HG03025 (cell line): ENCODE measurements around the gene CCDC169.
"Not testable (repeated sequence)": the region's sequence is repeated elsewhere in the genome, so short reads cannot be mapped to it uniquely, and the experiment has no call there.

Experiments
- ATAC-seq: cut with Tn5 transposase; IDR thresholded peaks from one replicate; pipeline ENCODE4 v1.9.1; 2021; ENCODE audit warnings: mild to moderate bottlenecking, moderate library complexity; ENCODE audit not compliant: unreplicated experiment, low FRiP score

Gene CCDC169

DNA sequence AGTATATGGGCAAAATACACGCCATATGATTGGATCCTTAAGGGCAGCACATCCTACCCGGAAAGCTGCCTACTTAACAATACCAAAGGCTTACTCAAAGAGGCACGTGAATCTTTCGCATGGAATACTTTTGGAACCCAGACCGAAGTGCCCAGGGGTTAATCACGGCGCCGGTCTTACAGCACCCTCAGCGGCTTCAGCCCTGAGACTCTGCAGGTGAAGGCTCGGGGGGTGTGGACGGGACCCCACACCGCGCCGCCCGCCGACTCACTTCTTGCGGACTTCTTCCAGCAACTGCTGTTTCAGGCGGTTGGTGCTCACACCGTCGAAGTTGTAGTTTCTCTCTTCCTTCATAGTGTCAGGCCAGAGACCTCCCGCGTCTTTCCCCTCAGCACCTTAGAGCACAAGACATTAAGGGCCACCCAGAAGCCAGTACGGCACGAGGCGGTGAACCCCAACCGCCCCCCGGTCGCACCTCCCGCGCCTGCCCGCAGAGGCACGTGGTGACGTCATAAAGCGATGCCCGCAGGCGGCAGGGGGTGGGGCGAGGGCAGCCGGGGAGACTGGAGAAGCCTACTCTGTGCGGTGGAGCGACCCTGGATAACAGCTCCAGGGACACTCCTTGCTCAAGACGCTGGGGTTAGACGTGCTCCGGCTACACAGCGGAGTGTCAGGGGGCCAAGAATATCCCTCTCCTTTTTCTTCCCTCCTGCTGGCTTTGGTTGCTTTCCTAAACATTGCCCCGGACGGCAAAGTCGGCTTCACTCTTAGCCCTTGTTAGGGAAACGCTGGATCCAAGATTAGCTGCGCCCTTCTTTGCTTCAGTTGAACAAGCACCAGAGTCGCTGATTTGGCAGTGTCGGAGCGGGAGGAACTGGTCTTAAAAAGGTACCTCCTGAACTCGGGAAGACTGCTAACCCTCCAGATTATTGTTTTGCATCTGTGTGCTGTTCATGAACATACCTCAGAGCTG lies at the start of gene CCDC169:
CCDC169 (minus strand) TSS at position 449 of the 973 bp plus-strand sequence; CDS start at position 354, 95 bp downstream.
- peak; percentile 68 for ATAC-seq

GRCh38 chr13:36346222-36347083 lies 48.8 kb upstream of the CCDC169 start, which contains the start of gene SPART:
Gene SPART (minus strand): TSS chr13:36346394. CDS start chr13:36335830, 10,564 bp downstream.
- peak; percentile 96 for ATAC-seq

DNA sequence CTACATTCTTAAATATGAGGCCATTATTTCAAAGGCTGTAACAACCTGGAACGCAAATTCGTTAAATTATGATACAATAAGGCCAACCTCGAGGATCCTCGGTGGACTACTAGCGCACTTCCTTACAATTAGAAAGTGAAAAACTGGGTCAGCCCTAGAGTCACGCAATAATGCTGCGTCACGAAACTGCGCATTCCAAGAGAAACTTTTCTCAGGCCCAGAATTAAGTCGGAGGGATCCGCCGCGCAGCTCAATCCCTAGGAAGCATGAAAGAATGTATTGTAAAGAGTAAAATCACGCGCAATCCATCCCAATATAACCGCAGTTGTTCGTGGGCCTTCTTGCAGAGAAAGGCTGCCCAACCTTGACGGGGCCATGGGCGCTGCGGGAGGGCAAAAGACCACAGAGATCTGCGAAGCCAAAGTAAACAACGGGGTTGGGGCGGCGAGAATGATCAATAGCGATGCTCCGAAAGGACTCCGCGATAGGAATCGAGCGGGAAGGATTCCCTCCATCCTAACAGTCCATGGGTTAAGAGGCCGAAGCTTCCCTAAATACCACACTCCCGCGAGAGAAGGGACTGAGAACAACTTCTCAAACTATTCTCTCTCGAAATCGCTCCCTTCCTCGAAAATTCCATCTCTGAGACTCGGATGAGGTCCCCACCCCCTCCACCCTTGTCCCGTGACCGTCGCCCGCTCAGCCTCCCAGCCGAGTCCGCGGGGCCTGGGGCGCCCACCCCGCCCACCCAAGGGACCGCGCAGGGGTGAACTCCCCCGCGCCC lies 48.0 kb upstream of the CCDC169 start:
- peak; percentile 4 for ATAC-seq

GRCh38 chr13:36344886-36345437 lies 47.3 kb upstream of the CCDC169 start:
- no peak for ATAC-seq

- ATAC-seq, result no peak
These were observed 46.6 kb upstream of the CCDC169 start for GRCh38 chr13:36344173-36344572.

- no peak for ATAC-seq
These were observed 46.2 kb upstream of the CCDC169 start for GRCh38 chr13:36343766-36344165.

- no peak for ATAC-seq
These were observed 45.1 kb upstream of the CCDC169 start for GRCh38 chr13:36342715-36343114.

DNA sequence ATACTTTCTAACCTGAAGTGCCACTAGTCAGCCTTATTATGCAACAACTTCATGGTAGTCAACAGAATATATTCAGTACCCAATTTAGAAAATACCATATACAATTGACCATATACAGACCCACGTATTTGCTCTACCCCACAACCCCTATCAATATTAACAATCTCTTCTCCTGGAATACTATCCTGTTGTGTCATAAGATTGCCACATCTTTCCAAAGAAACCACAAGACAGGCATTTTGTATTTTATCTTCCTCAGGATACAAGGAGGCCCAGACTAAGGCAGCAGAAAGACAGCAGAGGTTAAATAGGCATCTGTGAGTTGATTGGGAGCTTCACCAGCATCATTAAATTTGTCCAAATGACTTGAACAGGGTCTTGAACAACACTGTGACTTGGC lies 44.1 kb upstream of the CCDC169 start:
- ATAC-seq, result no peak

DNA sequence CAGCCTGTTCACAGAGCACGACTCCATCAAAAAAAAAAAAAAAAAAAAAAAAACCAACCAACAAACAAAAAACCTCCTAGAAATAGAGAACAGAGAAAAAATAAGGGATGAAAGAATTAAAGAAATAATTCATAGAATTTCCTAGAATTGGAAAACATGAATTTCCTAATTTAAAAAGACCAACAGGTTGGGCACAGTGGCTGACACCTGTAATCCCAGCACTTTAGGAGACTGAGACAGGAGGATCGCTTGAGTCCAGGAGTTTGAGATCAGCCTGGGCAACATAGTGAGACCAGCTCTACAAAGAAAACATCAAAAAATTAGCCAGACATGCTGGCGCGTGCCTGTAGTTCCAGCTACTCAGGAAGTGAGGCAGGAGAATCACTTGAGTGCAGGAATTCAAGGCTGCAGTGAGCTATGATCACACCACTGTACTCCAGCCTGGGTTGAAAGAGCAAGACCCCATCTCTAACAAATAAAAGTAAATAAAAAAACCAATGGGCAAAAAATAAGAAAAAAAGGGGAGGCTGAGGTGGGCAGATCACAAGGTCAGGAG lies 42.1 kb upstream of the CCDC169 start:
- no peak for ATAC-seq

GRCh38 chr13:36337938-36338641 lies 40.5 kb upstream of the CCDC169 start:
- ATAC-seq, result no peak

DNA sequence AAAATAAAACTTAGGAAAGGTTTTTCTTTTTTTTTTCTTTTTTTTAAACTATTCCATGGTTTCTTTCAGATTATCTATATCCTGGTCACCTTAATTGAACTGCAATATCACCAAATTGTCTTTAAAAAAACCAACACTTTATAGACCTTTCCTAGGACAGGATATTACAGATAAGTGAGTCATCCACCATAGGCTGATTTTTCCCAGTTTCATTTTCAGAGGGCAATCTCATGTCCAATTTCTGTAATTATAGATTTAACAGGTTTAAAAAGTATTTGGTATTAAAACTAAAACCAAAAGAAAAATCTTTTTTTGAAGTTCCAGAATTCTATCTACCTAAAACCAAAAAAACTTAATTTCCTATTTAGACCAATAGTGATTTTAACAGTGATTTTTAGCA lies 35.4 kb upstream of the CCDC169 start:
- ATAC-seq, result no peak

DNA sequence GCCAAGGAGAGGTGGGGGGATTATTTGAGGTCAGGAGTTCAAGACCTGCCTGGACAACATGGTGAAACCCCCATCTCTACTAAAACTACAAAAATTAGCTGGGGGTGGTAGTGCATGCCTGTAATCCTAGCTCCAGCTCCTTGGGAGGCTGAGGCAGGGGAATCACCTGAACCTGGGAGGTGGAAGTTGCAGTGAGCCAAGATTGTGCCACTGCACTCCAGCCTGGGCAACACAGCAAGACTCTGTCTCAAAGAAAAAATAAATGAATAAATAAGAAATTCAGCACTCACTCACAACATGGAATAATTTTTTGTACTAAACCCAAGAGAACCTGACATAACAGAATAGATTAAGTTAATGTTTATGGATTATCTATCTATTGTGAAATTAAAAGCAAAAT lies 34.6 kb upstream of the CCDC169 start:
- not testable (repeated sequence) for ATAC-seq

DNA sequence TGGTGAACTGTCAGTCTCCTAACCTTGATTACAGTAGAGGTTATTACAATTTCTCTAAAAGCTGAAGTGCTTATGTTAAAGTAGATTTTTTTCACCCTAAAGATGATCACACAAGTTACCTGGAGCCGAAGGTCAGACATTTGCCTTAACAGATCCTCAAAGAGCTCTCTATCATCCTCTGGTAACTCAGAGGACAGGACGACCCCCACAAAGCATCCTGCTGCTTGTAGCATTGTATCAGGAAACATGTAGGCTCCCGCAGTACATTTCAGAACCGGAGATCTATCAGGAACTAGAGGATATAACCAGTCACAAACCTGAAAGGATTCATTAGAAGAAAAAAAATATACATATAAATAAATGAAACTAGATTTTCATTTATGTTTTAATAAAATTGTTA lies 33.7 kb upstream of the CCDC169 start:
- ATAC-seq, result no peak

GRCh38 chr13:36329361-36329760 lies 31.7 kb upstream of the CCDC169 start:
- no peak for ATAC-seq

GRCh38 chr13:36328821-36329220 lies 31.2 kb upstream of the CCDC169 start:
- ATAC-seq, result no peak

DNA sequence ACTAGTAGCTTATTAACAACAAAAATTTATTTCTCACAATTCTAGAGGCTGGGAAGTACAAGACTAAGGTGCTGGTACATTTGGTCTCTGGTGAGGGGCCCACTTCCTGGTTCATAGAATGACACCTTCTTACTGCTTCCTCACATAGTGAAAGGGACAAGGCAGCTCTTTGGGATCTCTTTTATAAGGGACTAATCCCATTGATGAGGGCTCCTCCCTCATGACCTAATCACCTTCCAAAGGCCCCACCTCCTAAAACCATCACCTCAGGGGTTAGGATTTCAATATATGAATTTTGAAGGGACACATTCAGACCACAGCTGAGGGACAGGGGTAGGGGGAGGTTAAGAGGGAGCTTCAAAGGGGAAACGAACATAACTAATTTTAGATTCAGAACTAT lies 28.3 kb upstream of the CCDC169 start:
- no peak for ATAC-seq

GRCh38 chr13:36324881-36325280 lies 27.3 kb upstream of the CCDC169 start:
- not testable (repeated sequence) for ATAC-seq

GRCh38 chr13:36323951-36324566 lies 26.4 kb upstream of the CCDC169 start:
- ATAC-seq, result no peak

DNA sequence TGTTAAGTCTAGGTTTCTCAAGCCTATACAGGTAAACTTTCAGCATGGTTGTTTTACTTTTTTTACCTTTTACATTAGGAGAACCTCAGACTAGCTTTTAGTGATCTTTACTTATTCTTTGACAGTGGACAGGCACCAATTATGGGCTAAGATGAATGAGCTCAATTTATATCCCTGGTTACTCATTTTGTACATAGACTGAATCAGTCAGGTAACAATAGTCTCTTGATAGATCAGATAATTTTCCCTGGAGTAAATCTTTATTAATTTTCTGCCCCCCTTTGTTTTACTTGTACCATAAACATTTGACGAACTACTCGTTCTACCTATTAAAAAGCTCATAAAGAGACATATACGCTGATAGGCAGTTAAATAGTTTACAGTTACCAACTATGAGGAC lies 25.8 kb upstream of the CCDC169 start:
- ATAC-seq, result no peak
